C4-2B (cell line): ENCODE data around the gene SPN.

Experiments used
- CTCF ChIP-seq: fragments of 450-650 bp; conservative IDR thresholded peaks from 2 replicates; pipeline ENCODE4 v1.5.1; 2017; ENCODE audit warnings: mild to moderate bottlenecking
- ZFX ChIP-seq: fragments of 450-650 bp; IDR thresholded peaks from 2 replicates; pipeline ENCODE4 v1.6.1; 2017

DNA sequence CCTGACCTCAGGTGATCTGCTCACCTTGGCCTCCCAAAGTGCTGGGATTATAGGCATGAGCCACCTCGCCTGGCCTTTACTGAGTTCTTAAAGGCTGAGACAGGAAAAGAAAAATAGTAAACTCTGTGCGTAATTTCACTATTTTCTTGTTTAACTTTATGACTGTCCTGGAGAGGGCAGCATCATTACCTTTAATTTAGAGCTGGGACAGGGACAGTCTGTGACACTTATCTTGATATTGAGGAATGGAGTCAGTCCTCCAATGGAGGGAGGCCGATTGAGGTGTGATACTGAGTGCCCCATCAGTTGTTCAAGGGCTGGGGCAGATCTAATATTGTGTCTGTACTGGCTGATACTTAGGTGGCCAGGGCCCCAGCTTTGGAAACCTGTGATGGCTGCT lies 21.5 kb upstream of the SPN start:
- TF ChIP-seq CTCF, result no peak
- TF ChIP-seq ZFX, result no peak
